NT2/D1 (cell line): ENCODE data around the gene DNAH17.

Experiments used
- DNase-seq: peaks from one replicate; pipeline ENCODE4 v3.0.0-alpha.2; 2011; ENCODE audit warnings: low read depth, low spot score
- H3K27me3 ChIP-seq: 2 replicates; pipeline ENCODE4 v1.6.0; 2011; ENCODE audit warnings: mild to moderate bottlenecking; ENCODE audit not compliant: insufficient read length, insufficient read depth
- H3K36me3 ChIP-seq: 2 replicates; pipeline ENCODE4 v1.6.1; 2011; ENCODE audit warnings: mild to moderate bottlenecking, low read length, mixed read lengths; ENCODE audit not compliant: insufficient read depth, insufficient read length
- H3K4me1 ChIP-seq: 2 replicates; pipeline ENCODE4 v1.5.1; 2011; ENCODE audit not compliant: insufficient read depth, insufficient read length
- H3K4me3 ChIP-seq: 2 replicates; pipeline ENCODE4 v1.5.1; 2011; ENCODE audit warnings: low read depth; ENCODE audit not compliant: insufficient read length
- H3K9ac ChIP-seq: 2 replicates; pipeline ENCODE4 v1.6.0; 2011; ENCODE audit warnings: low read depth; ENCODE audit not compliant: insufficient read length
- H3K9me3 ChIP-seq: 2 replicates; pipeline ENCODE4 v1.5.1; 2011; ENCODE audit warnings: mild to moderate bottlenecking, low read length; ENCODE audit not compliant: insufficient read depth
- SUZ12 ChIP-seq: IDR thresholded peaks from 2 replicates; pipeline ENCODE4 v1.6.1; 2011; ENCODE audit not compliant: insufficient read length, insufficient read depth; ENCODE audit errors: extremely low read depth
- YY1 ChIP-seq: IDR thresholded peaks from 2 replicates; pipeline ENCODE4 v1.6.1; 2011; ENCODE audit not compliant: insufficient read length, insufficient read depth
- ZNF274 ChIP-seq: IDR thresholded peaks from 2 replicates; pipeline ENCODE4 v1.6.1; 2011; ENCODE audit warnings: mild to moderate bottlenecking, low read depth, low read length

The DNAH17 gene

GRCh38 chr17:78601577-78602190 is 24.5 kb upstream of the DNAH17 start:
- Histone ChIP-seq H3K4me1 (peaks cover 3% of the 10 kb centered on the region), H3K27me3 (no peaks in the 10 kb centered on the region), H3K9ac (no peak overlapping the region), H3K36me3 (no peaks in the 10 kb centered on the region), H3K9me3 (no peaks in the 10 kb centered on the region), H3K4me3 (no peak overlapping the region)
- no peak for DNase-seq
- TF ChIP-seq ZNF274 (no peak), SUZ12 (no peak), YY1 (no peak)

DNA sequence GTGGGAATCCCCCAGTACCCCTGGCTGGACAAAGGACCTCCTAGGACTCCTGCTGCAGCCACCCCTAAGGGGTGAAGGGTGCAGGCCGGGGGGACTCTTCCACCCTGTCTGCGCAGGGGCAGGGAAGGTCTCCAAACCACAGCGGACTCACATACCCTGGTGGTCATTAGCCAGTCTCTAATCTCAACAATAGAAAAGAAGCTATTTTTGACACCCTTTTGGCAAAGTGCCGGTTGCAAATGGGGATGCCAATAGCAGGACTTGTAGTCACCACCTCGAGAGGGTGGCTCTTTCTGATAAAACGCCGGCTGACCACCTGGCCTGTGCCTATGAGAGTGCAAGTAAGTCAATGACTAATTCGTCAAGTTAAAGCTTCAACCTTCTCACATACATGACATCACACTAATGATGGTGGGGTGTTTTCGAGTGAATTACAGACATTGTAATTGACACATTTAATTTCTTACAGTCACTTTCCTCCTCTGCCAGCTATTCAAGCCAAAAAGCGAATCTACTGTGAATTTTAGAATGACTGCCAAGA is 23.1 kb upstream of the DNAH17 start:
- H3K36me3 ChIP-seq = no peaks in the 10 kb centered on the region
- H3K9ac ChIP-seq = no peak overlapping the region
- no peak overlapping the region for H3K4me3 ChIP-seq
- no peaks in the 10 kb centered on the region for H3K27me3 ChIP-seq
- H3K4me1 ChIP-seq = peaks cover 5% of the 10 kb centered on the region
- TF ChIP-seq YY1 = no peak
- no peak for TF ChIP-seq SUZ12
- no peak for TF ChIP-seq ZNF274
- no peak for DNase-seq
- H3K9me3 ChIP-seq = no peaks in the 10 kb centered on the region

DNA sequence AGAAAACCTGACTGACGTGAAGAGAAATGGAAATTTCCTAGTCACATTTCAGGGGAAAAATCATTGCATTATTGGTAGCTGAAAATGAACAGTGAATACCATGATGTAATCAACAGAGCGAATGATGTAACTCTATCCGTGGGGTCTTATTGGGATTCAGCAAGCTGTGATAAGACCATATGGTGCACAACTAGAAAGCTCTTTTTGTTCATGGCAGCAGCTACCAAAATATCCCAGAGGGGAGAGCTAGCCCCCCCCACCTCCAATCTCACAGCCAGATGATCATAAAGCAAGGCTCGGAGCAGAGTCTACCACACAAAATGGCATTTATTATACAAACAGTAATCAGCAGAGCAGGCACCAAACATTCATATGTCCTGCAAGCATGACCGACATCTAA is 22.2 kb upstream of the DNAH17 start:
- Histone ChIP-seq H3K9me3 (no peaks in the 10 kb centered on the region), H3K9ac (no peak overlapping the region), H3K4me1 (peaks cover 5% of the 10 kb centered on the region), H3K27me3 (no peaks in the 10 kb centered on the region), H3K4me3 (no peak overlapping the region), H3K36me3 (no peaks in the 10 kb centered on the region)
- no peak for TF ChIP-seq ZNF274
- no peak for DNase-seq

DNA sequence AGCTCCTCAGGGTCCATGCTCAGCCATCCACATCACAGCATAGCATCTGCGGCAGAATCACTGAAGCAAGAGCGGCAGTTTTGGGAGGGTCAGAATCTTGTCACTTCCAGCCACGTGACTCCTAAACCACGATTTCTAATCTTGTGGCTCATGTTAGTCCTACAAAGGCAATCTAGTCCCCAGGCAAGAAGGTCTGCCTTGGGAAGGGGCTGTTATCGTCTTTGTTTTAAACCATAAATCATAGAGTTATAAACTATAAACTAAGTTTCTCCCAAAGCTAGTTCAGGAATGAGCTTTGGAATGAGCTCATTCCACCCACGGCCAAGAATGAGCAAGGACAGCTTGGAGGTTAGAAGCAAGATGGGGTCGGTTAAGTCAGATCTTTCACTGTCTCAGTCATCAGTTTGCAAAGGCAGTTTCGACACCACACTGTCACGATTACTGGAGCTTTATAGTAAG is 20.8 kb upstream of the DNAH17 start:
- H3K36me3 ChIP-seq = no peaks in the 10 kb centered on the region
- H3K4me3 ChIP-seq = no peak overlapping the region
- no peaks in the 10 kb centered on the region for H3K9me3 ChIP-seq
- H3K27me3 ChIP-seq = no peaks in the 10 kb centered on the region
- no peak for DNase-seq
- H3K4me1 ChIP-seq = peaks cover 5% of the 10 kb centered on the region
- no peak for TF ChIP-seq SUZ12
- no peak for TF ChIP-seq YY1
- no peak for TF ChIP-seq ZNF274
- H3K9ac ChIP-seq = no peak overlapping the region

DNA sequence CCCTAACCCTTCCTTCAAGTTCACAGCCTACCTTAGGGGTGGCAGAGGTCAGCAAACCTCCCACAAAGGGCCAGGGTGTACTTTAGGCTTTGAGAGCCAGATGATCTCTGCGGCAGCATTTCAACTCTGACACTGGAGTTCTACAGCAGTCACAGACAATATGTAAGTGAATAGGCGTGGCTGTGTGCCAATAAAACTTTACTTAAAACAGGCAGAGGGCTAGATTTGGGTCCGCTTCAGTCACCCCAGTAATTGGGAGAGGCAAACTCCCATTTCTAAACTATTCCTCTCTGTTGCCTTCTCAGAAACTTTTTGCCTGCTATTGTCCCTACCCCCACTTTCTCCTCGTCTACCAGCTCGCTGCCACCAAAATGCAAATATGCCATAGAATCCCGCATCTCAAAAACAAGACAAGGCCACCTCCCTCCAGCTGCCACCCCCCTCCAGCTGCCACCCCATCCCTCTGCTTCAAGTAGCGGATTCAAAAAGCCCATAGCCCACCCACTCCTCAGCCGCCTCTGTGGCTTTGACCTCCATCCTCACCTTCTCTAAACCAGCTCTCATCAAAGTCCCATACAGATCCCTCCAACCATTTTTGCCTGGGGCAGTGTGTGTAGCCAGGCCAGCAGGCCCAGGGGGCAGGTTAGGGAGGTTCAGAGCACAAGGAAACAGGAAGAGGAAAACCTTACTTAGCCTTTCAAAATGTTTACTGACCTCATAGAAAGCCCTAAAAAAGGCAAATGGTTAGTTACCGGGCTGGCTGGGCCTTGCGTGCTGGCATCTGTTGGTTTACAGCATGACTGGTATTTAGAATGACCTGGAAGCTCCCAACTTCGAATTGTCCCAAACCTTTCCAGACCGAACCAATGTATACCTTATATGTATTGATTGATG is 19.9 kb upstream of the DNAH17 start:
- no peaks in the 10 kb centered on the region for H3K9me3 ChIP-seq
- H3K9ac ChIP-seq = no peak overlapping the region
- DNase-seq = no peak
- TF ChIP-seq YY1 (no peak), ZNF274 (no peak), SUZ12 (no peak)
- peaks cover 7% of the 10 kb centered on the region for H3K4me1 ChIP-seq
- H3K27me3 ChIP-seq = no peaks in the 10 kb centered on the region
- no peak overlapping the region for H3K4me3 ChIP-seq
- H3K36me3 ChIP-seq = no peaks in the 10 kb centered on the region

- H3K4me3 ChIP-seq = no peak overlapping the region
- DNase-seq = no peak
- no peaks in the 10 kb centered on the region for H3K36me3 ChIP-seq
- H3K4me1 ChIP-seq = peaks cover 7% of the 10 kb centered on the region
- TF ChIP-seq YY1 (no peak), ZNF274 (no peak), SUZ12 (no peak)
- no peak overlapping the region for H3K9ac ChIP-seq
- no peaks in the 10 kb centered on the region for H3K27me3 ChIP-seq
- H3K9me3 ChIP-seq = no peaks in the 10 kb centered on the region
Measured at GRCh38 chr17:78595135-78595810, 18.1 kb upstream of the DNAH17 start.

GRCh38 chr17:78592991-78593329 is 15.8 kb upstream of the DNAH17 start:
- TF ChIP-seq SUZ12 = no peak
- no peak for TF ChIP-seq YY1
- no peak for TF ChIP-seq ZNF274
- peaks cover 14% of the 10 kb centered on the region for H3K4me1 ChIP-seq
- no peak overlapping the region for H3K9ac ChIP-seq
- no peaks in the 10 kb centered on the region for H3K27me3 ChIP-seq
- H3K4me3 ChIP-seq = no peak overlapping the region
- H3K36me3 ChIP-seq = no peaks in the 10 kb centered on the region
- no peak for DNase-seq
- H3K9me3 ChIP-seq = no peaks in the 10 kb centered on the region
